Psoas muscle (tissue), 8 donors: ENCODE data around the gene RB1. TPM values are rescaled to one million over a fixed set of nuclear protein-coding genes. Genes with fewer than 3 reads are reported as not detected.

ENCODE experiments used
- ATAC-seq, 4 donors: fragments of 200-7000 bp; cut with Tn5 transposase; one replicate each; pipeline ENCODE4 v1.9.1; 2020; ENCODE audit warnings: moderate library complexity in 3 of 4, mild to moderate bottlenecking in 2 of 4
- DNase-seq, 2 donors: peaks; one replicate each; pipeline ENCODE4 v3.0.0-alpha.2; 2020
- H3K27ac ChIP-seq: fragments of 200-600 bp; one replicate; pipeline ENCODE4 v1.8.0; 2022
- H3K27me3 ChIP-seq, 3 donors: fragments of 200-600 bp in 1 of 3; one replicate each; pipeline versions ENCODE4 v1.6.1 to v1.8.0; 2013 to 2022; ENCODE audit warnings: low read length in 2 of 3, mild to moderate bottlenecking in 2 of 3, moderate library complexity in 1 of 3; ENCODE audit not compliant: insufficient read depth in 3 of 3
- H3K36me3 ChIP-seq, 2 donors: fragments of 200-600 bp in 1 of 2; one replicate each; pipeline versions ENCODE4 v1.6.1 to v1.8.0; 2013 to 2022; ENCODE audit warnings: low read depth in 1 of 2, mild to moderate bottlenecking in 1 of 2, moderate library complexity in 1 of 2; ENCODE audit not compliant: insufficient read depth in 1 of 2
- H3K4me1 ChIP-seq: fragments of 200-600 bp; one replicate; pipeline ENCODE4 v1.8.0; 2022
- H3K4me3 ChIP-seq: fragments of 200-600 bp; one replicate; pipeline ENCODE4 v1.8.0; 2022; ENCODE audit warnings: mild to moderate bottlenecking
- H3K9me3 ChIP-seq: fragments of 200-600 bp; one replicate; pipeline ENCODE4 v1.8.0; 2022
- CTCF ChIP-seq: fragments of 200-600 bp; IDR thresholded peaks from one replicate; pipeline ENCODE4 v1.8.0; 2022; ENCODE audit warnings: antibody characterized with exemption
- WGBS, 3 donors: extraction: QIAGEN DNeasy Blood & Tissue Kit; methylation state at CpG; one replicate each; pipeline versions ENCODE4 v1.1.6 to v1.1.7; 2013; 5-methylcytosine and 5-hydroxymethylcytosine counted together
- intact Hi-C, 2 donors: fragments of 100-400 bp; cut with DNase I; formaldehyde crosslinking; loops; one replicate each; pipeline versions ENCODE4 v1.11.0 to v1.14.2; 2022
- polyA plus RNA-seq, 3 donors: library from polyadenylated mRNA; stranded (reverse); fragments of 200-250 nt; gene quantifications; one replicate each; pipeline ENCODE4 v1.2.3, GENCODE V29; 2013
- total RNA-seq, 4 donors: library from RNA; stranded (reverse); fragmentation: NEBNext Ultra II Directional in 2 of 4; extraction: Animal tissue kit (Norgen Biotek cat#: 25700) in 2 of 4; gene quantifications; one replicate each; pipeline versions ENCODE4 v1.2.1 to v1.2.4, GENCODE V29; 2021 to 2023
- donor health status: healthy with polysubstance abuse.
- donor health status: DM: no; HTN: no; CAD: no; lungs with moderate emphysema.
- donor health status: Bipolar disorder and iron deficiency.
- donor health status: healthy.
- donor health status: DM: yes; HTN: yes; CAD: no.
- donor health status: DM: no; HTN: no; CAD: no.
- donor health status: DM: no; HTN: no; CAD: no.
- donor health status: DM: yes; HTN: yes; CAD: no.

Gene RB1
- total and polyA plus RNA-seq, 7 donors = 16.6 to 35.6 (median 28.0) TPM

- Histone ChIP-seq H3K4me3 (peak overlapping the region; percentile 49), H3K9me3 (no peaks in the 10 kb centered on the region), H3K27ac (no peak overlapping the region), H3K4me1 (peaks cover 16% of the 10 kb centered on the region), H3K36me3 (peaks cover 2 to 13% of the 10 kb centered on the region in 2 donors), H3K27me3 (no peaks in the 10 kb centered on the region)
- peak; percentile 34 to 73 for DNase-seq
- intact Hi-C loops = no loop called here
- no peak for TF ChIP-seq CTCF
- peak in 3 of 4 donors; percentile 46 to 75 (median 59) for ATAC-seq
- WGBS, 3 donors = 21 to 29% (median 25%) methylated on average over 10 of the region's 10 CpGs
Observed at GRCh38 chr13:48511621-48512230, 208.2 kb downstream of the RB1 start.

- intact Hi-C loops = no loop called here
- no peak for ATAC-seq
- WGBS, 3 donors = 92 to 95% (median 93%) methylated on average over 4 of the region's 4 CpGs
Observed at GRCh38 chr13:48514793-48515192, 211.2 kb downstream of the RB1 start.

GRCh38 chr13:48515732-48516131, 212.2 kb downstream of the RB1 start:
- Histone ChIP-seq H3K4me3 (no peak overlapping the region), H3K36me3 (peaks cover 5 to 13% of the 10 kb centered on the region in 2 donors), H3K27me3 (no peaks in the 10 kb centered on the region), H3K4me1 (peaks cover 12% of the 10 kb centered on the region), H3K9me3 (no peaks in the 10 kb centered on the region), H3K27ac (no peak overlapping the region)
- ATAC-seq (peak in 1 of 4 donors; percentile 45), DNase-seq (peak; percentile 25 to 69)
- intact Hi-C loops = no loop called here
- TF ChIP-seq CTCF = no peak
- 48 to 67% (median 57%) methylated on average over 6 of the region's 6 CpGs for whole genome bisulfite sequencing, 3 donors

More at GRCh38 chr13:48514793-48515192, 211.2 kb downstream of the RB1 start:
- no peaks in the 10 kb centered on the region for H3K9me3 ChIP-seq
- H3K4me3 ChIP-seq = no peak overlapping the region
- peaks cover 16% of the 10 kb centered on the region for H3K4me1 ChIP-seq
- TF ChIP-seq CTCF = no peak
- H3K27me3 ChIP-seq = no peaks in the 10 kb centered on the region
- DNase-seq = no peak
- no peak overlapping the region for H3K27ac ChIP-seq
- H3K36me3 ChIP-seq = peaks cover 5 to 13% of the 10 kb centered on the region in 2 donors

GRCh38 chr13:48518083-48518482, 214.5 kb downstream of the RB1 start:
- Histone ChIP-seq H3K27ac (no peak overlapping the region), H3K9me3 (no peaks in the 10 kb centered on the region), H3K4me3 (no peak overlapping the region), H3K27me3 (no peaks in the 10 kb centered on the region), H3K4me1 (no peaks in the 10 kb centered on the region), H3K36me3 (peaks cover 5 to 25% of the 10 kb centered on the region in 2 donors)
- intact Hi-C loops = no loop called here
- DNase-seq = no peak
- no peak for ATAC-seq
- no peak for TF ChIP-seq CTCF
- WGBS, 3 donors = 49 to 72% (median 61%) methylated on average over 1 of the region's 1 CpG

- Histone ChIP-seq H3K36me3 (peaks cover 0 to 14% of the 10 kb centered on the region in 2 donors), H3K4me1 (peaks cover 1% of the 10 kb centered on the region), H3K27me3 (no peaks in the 10 kb centered on the region), H3K27ac (no peak overlapping the region), H3K9me3 (no peaks in the 10 kb centered on the region), H3K4me3 (no peak overlapping the region)
- ATAC-seq (no peak), DNase-seq (no peak)
- intact Hi-C loops = no loop called here
- TF ChIP-seq CTCF = no peak
- 92 to 97% (median 95%) methylated on average over 10 of the region's 10 CpGs for WGBS, 3 donors
Observed at GRCh38 chr13:48526286-48526685, 222.7 kb downstream of the RB1 start.
